GM10248 (cell line): Measurements from ENCODE around the gene UBE2E2.

Experiments used
- CTCF ChIA-PET: fragments of 300-600 bp; sonication (Branson Sonifier 250); formaldehyde crosslinking; extraction: SDS; loops from one replicate; lab custom pipeline; 2021; ENCODE audit warnings: antibody characterized with exemption; lab: Yijun Ruan, JAX
- POLR2A ChIA-PET: fragments of 350-650 bp; sonication (Branson Sonifier 250); formaldehyde crosslinking; extraction: SDS; loops from one replicate; lab custom pipeline; 2020; ENCODE audit warnings: antibody characterized with exemption; lab: Yijun Ruan, JAX
- DNase-seq: peaks from one replicate; pipeline ENCODE4 v3.0.0; 2012; ENCODE audit errors: extremely low spot score
- TF ChIP-seq, protein P1 (sequence below): IDR thresholded peaks from 2 replicates; pipeline ENCODE4 v1.5.1; 2012; ENCODE audit warnings: mild to moderate bottlenecking, low read depth; ENCODE audit errors: extremely low read depth, missing control alignments, control extremely low read depth

UBE2E2 gene

DNA sequence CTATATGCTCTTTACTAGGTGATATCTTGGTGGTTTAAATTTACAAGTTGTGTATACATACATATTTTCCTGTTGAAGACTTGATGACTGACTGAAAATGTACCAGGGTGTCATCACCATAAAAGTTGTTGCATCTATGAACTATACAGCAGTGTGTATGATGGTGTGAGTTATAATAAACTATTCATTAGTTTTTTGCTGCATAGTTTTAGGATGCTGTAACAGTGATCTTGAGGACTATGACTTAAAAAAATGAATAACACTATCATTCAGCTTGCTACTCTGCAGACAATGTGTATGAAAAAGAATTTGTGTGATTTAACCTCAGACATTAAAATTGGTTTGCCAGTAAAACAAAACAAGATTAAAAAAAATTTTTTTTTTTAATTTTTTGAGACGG is 49.0 kb downstream of the UBE2E2 start:
- DNase-seq, result no peak
- CTCF ChIA-PET, result interaction anchor here (1.2 to 1.5 kb wide), 2 partner anchors 10 to 12 kb away, joined by 3 to 4 read pairs; no protein-coding TSS in a partner anchor
- TF ChIP-seq, protein P1, sequence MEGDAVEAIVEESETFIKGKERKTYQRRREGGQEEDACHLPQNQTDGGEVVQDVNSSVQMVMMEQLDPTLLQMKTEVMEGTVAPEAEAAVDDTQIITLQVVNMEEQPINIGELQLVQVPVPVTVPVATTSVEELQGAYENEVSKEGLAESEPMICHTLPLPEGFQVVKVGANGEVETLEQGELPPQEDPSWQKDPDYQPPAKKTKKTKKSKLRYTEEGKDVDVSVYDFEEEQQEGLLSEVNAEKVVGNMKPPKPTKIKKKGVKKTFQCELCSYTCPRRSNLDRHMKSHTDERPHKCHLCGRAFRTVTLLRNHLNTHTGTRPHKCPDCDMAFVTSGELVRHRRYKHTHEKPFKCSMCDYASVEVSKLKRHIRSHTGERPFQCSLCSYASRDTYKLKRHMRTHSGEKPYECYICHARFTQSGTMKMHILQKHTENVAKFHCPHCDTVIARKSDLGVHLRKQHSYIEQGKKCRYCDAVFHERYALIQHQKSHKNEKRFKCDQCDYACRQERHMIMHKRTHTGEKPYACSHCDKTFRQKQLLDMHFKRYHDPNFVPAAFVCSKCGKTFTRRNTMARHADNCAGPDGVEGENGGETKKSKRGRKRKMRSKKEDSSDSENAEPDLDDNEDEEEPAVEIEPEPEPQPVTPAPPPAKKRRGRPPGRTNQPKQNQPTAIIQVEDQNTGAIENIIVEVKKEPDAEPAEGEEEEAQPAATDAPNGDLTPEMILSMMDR, result no peak
- POLR2A ChIA-PET, result no interaction called here

DNA sequence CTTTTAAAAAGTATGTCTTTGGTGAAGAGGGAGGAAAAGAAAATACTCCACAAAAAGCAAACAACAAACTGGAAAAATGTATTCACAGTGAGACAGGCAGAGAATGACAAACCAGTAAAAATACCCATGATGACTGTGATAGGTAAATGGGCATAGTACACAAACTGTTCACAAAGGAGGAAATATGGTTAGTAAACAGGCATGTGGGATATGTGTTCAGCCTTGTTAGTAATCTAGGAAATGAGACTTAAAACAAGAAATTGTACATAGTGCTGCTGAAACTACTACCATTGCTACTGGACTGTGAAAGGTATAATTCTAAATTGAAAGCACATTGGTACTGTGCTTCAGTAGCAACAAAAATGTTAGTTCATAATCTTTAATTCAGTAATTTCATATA is 50.1 kb downstream of the UBE2E2 start:
- POLR2A ChIA-PET, result no interaction called here
- DNase-seq, result peak; percentile 22
- TF ChIP-seq, protein P1, result no peak
- CTCF ChIA-PET, result interaction anchor here (1.1 to 3.1 kb wide), 5 partner anchors 9 to 195 kb away, joined by 3 to 12 read pairs (median 4); no protein-coding TSS in a partner anchor

DNA sequence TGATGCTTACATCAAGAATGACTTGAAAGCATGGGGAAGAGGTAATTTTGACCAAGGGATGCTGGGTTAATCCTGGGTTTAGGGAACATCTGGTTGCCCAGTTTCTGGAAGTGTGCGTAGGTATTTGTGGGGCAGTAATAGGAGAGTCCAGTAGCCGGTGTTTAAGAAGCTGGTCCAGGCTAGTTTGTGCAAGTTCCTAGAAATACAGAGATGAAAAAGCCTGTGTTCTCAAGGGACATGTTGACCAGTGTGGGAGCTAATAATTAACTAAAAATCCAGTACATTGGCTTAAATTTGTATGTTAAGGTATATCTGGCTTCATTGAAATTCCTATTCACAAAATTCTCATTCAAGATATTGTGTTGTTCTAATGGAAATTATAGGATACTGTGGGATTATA is 51.2 kb downstream of the UBE2E2 start:
- CTCF ChIA-PET, result interaction anchor here (1.0 to 4.3 kb wide), 8 partner anchors 9 to 52 kb away, joined by 3 to 15 read pairs (median 5); partner anchors contain the start of gene UBE2E2
- DNase-seq, result no peak
- TF ChIP-seq, protein P1, result no peak
- POLR2A ChIA-PET, result no interaction called here

DNA sequence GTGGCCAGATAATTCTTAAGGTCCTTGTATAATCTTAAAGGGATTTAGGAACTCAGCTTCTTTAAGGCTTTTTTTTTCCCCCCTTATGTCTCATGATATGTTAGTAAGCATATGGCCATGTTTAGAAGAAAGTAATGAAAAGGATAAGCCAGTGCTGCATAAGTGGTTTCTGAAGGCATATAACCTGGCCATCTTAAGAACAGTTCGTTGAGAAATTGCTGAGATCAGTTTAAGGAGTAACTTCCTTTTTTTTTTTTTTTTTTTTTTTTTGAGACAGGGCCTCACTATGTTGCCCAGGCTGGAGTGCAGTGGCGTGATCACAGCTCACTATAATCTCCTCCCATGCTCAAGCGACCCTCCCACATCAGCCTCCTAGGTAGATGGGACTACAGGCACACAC is 51.7 kb downstream of the UBE2E2 start:
- no peak for DNase-seq
- ChIA-PET CTCF (interaction anchor here (1.0 to 4.3 kb wide), 10 partner anchors 8 to 67 kb away, joined by 3 to 15 read pairs (median 5); partner anchors contain the start of gene UBE2E2), POLR2A (no interaction called here)
- TF ChIP-seq, protein P1, result no peak

DNA sequence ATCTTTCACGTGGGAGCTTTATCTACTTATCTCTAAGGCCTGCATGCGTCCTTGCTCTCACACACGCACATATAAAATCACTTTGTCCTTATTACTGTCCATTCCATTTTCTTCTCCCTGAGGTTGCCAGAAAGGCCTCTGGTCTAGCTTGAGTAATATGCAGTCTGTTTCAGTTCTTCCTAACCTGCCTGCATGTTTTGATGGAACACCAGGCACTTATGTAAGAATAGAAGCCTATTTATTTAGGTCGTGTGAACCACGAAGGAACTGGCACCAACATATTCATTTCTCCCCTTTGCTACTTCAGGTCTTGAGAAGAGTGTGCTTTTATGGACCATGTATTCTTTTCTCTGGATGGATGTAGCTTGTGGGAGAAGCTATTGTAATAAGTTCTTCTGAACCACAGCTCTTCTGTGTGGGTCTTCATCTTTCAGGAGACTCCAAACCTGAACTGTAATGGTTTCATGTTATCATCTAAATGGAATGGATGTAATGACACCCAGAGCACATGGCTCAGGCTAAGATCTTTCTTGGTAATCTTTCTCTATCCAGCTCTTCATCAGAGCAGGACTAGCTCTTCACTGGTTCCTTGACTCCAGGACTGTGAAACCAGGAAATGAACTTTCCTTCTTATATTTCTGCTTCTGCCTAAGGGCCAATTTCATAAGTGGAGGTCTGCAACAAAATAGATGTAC is 53.8 kb downstream of the UBE2E2 start:
- ChIA-PET CTCF (interaction anchor here (0.8 to 4.3 kb wide), 2 partner anchors 22 to 36 kb away, joined by 3 to 15 read pairs; no protein-coding TSS in a partner anchor), POLR2A (no interaction called here)
- DNase-seq, result no peak
- TF ChIP-seq, protein P1, result no peak

DNA sequence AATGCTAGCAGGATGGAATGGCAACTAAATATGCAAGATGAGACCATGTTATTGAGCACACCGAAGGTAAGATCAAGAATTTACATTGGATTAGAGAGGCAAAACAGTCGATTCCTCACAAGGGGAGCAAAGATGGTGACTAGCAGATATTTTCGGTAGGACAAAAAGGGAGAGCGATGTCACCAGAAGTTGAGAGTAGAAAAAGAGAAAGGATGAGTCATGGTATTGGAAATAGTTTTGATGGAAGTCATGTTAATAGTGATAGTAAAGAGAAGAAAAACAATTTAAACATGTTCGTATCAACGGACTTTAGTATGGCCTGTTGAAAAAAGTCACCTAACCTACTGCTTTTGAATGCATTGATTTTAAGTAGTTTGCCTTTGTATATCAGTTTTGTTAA is 55.0 kb downstream of the UBE2E2 start:
- DNase-seq, result no peak
- ChIA-PET POLR2A (no interaction called here), CTCF (interaction anchor here (4.3 kb wide), 1 partner anchor 24 kb away, joined by 15 read pairs; no protein-coding TSS in a partner anchor)
- TF ChIP-seq, protein P1, result no peak
